ENCODE results near the gene ASL. TPM values are rescaled to one million over a fixed set of nuclear protein-coding genes. Genes with fewer than 3 reads are reported as not detected.

Gene ASL
- total RNA-seq, 2 donors from 2014 or later, result 43.2 to 54.7 TPM

DNA sequence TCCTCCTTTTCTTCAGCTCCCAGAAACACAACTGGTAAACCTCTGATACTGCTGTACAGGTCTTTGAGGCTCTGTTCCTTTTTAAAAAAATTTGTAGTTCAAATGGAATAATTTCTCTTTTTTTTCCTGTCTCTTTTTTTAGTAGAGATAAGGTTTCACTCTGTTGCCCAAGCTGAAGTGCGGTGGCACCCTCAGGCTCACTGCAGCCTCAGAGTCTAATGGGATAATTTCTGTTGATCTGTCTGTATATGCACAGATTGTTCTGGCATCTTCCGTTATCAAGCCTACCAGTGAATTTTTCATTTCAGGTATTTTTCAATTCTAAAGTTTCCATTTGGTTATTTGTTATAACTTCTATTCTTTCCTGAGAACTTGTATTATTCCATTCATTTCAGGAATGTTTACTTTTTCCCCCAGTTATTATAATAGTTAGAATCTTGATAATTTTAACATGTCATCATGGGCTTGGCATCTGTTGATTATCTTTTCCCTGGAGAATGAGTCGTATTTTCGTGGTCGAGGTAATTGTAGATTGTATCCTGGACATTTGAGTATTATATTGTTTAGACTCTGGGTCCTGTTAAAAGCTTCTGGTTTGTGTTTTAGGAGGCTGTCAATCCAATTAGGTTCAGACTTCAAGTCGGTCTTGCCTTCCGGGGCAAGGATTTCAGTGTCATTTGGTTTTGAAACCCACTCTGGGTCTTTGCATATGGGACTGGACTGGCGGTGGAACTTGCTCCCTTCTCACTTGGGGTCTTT lies 63.6 kb downstream of the ASL start:
- peaks cover 23% of the 10 kb centered on the region for H3K36me3 ChIP-seq
- no peak overlapping the region for H3K27ac ChIP-seq

DNA sequence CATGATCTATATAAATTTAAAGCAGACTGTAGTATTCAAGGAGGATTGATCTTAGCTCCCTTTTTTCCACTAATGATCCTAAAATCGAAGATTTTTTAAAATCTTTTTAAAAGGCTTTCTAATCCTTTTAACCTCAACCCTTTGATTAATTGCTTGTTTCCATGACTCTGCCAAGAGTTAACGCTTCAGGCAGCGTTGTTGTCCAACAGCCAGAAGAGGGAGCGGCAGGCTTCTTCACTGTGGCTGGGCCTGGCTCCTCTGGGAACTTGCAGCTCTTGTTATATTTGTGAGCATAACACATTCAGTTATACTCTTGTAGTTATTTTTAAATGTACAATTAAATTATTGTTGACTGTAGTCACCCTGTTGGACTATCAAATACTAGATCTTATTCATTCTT lies 65.3 kb downstream of the ASL start:
- ATAC-seq (ENCODE audit: insufficient number of reproducible peaks, low FRiP score, low read depth) (no peak), DNase-seq (ENCODE audit: low spot score) (no peak)
- Histone ChIP-seq H3K36me3 (peaks cover 13% of the 10 kb centered on the region), H3K4me1 (ENCODE audit: control insufficient read depth in 1 of 2, low read depth in 2 of 2) (peaks cover 0 to 18% of the 10 kb centered on the region in 2 donors), H3K27me3 (replicated peaks; ENCODE audit: insufficient read depth) (no peaks in the 10 kb centered on the region), H3K9me3 (no peaks in the 10 kb centered on the region), H3K27ac (peak overlapping the region in 1 of 2 donors; percentile 47), H3K4me3 (no peak overlapping the region)
- peak; percentile 46 for TF ChIP-seq CTCF (IDR thresholded peaks at IDR 0.05)

More for the DNA sequence above, 63.6 kb downstream of the ASL start:
- ATAC-seq (ENCODE audit: insufficient number of reproducible peaks, low FRiP score, low read depth), result no peak
- no peak for DNase-seq (ENCODE audit: low spot score)
- no peak for TF ChIP-seq CTCF (IDR thresholded peaks at IDR 0.05)
- H3K4me1 ChIP-seq (ENCODE audit: control insufficient read depth in 1 of 2, low read depth in 2 of 2), result peaks cover 0 to 18% of the 10 kb centered on the region in 2 donors
- no peaks in the 10 kb centered on the region for H3K27me3 ChIP-seq (replicated peaks; ENCODE audit: insufficient read depth)
- no peak overlapping the region for H3K4me3 ChIP-seq
- H3K9me3 ChIP-seq, result no peaks in the 10 kb centered on the region

GRCh38 chr7:66142334-66142733 lies 66.7 kb downstream of the ASL start:
- DNase-seq (ENCODE audit: low spot score) (no peak), ATAC-seq (ENCODE audit: insufficient number of reproducible peaks, low FRiP score, low read depth) (no peak)
- Histone ChIP-seq H3K9me3 (no peaks in the 10 kb centered on the region), H3K36me3 (peaks cover 13% of the 10 kb centered on the region), H3K4me3 (no peak overlapping the region), H3K4me1 (ENCODE audit: control insufficient read depth in 1 of 2, low read depth in 2 of 2) (peaks cover 0 to 18% of the 10 kb centered on the region in 2 donors), H3K27ac (no peak overlapping the region), H3K27me3 (replicated peaks; ENCODE audit: insufficient read depth) (no peaks in the 10 kb centered on the region)
- TF ChIP-seq CTCF (IDR thresholded peaks at IDR 0.05), result no peak

GRCh38 chr7:66142996-66143395 lies 67.4 kb downstream of the ASL start:
- H3K27ac ChIP-seq, result no peak overlapping the region
- H3K27me3 ChIP-seq (replicated peaks; ENCODE audit: insufficient read depth), result no peaks in the 10 kb centered on the region
- H3K9me3 ChIP-seq, result no peaks in the 10 kb centered on the region
- DNase-seq (ENCODE audit: low spot score), result no peak
- no peak for TF ChIP-seq CTCF (IDR thresholded peaks at IDR 0.05)
- H3K4me3 ChIP-seq, result no peak overlapping the region
- peaks cover 0 to 18% of the 10 kb centered on the region in 2 donors for H3K4me1 ChIP-seq (ENCODE audit: control insufficient read depth in 1 of 2, low read depth in 2 of 2)
- peaks cover 13% of the 10 kb centered on the region for H3K36me3 ChIP-seq
- no peak for ATAC-seq (ENCODE audit: insufficient number of reproducible peaks, low FRiP score, low read depth)

Other genes with a start within 250 kb of the ASL start
- gene VKORC1L1, start 202.7 kb upstream of the ASL start, total RNA-seq, result 10 to 100 TPM; 15.6 to 20.9 TPM
- 10 to 100 TPM; 18.7 to 23.4 TPM for gene GUSB, start 93.6 kb upstream of the ASL start, total RNA-seq
- 10 to 100 TPM; 32.5 to 43.5 TPM for gene CRCP, start 39.0 kb downstream of the ASL start, total RNA-seq
- gene TPST1, start 129.5 kb downstream of the ASL start, total RNA-seq, result 10 to 100 TPM; 18.1 to 25.4 TPM